Stimulated activated CD4-positive, alpha-beta T cell treated with anti-CD3 and anti-CD28 coated beads, Interleukin-12 subunit alpha, Interleukin-12 subunit beta, amount 100 ng/mL, for 4 hours (primary cell): ENCODE measurements around the gene WDR76.
A peak's percentile ranks its signal among the peaks of the same experiment; 100 is the strongest.

Experiments used
- DNase-seq: peaks from one replicate; pipeline ENCODE4 v3.0.0-alpha.2; 2020

WDR76 gene

GRCh38 chr15:43879386-43880355, 52.9 kb downstream of the WDR76 start:
- no peak for DNase-seq

DNA sequence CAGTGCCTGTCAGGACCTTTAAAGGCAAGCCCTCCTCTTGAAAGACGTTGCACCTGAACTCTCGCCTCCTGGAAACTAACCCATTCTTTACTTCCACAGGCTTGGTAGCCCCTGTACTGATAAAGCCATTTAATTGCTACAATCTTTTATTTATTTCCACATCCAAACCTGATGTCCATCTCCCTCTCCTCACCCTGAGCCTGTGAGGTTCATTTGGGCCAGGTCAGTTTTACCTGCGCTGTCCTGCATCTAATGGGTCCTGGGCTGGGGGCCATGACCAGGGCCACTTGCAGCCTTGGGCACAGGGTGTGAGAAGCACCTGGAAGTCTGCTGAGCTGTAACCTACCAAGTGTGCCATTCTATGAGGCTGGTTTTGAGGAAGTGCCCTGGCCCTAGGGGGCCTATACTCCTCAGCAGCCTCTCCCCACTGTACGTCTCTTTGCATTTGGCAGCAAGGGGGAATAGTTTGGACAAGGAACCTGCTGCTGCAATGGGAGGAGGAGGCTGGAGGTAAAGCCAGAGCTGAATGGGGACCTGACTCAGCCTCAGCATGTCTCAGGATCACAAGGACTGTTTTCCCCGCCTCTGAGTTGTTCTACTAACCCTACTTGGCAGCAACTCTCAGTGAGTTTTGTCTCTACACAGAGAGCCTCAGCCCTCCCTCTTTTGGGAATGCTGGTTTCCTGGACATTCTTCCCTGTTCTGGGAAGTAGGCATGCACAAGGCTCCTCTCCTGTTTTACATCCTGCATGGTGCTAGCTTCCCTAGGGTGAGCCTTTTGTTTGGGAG, 53.8 kb downstream of the WDR76 start:
- no peak for DNase-seq

DNA sequence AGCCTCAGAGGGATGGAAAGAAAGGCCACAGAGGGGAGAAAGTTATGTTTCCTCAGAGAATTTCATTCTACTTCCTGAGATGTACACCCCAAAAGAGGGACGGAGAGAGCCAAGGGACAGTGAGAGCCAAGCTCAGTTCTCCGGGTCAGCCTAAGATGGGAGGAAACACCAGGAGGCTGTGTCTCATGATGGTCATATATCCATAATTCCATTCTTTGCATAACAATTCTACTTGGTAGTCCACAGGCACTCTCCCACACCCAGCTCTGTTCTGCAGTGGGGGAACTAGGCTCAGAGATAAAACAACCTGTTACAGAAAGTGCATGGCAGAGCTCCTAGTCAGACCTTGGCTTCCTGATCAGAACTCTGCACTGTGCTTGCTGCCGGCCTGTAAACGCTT, 54.4 kb downstream of the WDR76 start:
- no peak for DNase-seq

DNA sequence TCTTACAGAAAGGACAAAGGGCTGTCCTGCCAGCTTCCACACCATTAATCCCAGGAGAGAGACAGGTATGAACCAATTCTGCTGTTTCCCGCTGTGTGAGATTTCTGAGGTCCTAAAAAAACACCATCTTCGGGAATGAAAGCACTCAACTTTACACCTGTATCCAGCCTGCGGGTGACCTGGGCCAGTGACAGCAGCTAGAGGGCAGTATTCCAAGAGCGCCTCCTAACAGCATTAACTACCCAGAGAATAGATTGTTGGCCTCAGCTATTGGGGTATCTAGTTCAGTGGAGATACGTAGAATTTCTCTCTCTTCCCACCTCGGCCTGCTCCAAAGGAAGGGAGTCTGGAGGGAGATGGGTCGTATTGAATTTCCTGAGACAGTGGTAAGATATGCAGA, 55.1 kb downstream of the WDR76 start:
- no peak for DNase-seq

DNA sequence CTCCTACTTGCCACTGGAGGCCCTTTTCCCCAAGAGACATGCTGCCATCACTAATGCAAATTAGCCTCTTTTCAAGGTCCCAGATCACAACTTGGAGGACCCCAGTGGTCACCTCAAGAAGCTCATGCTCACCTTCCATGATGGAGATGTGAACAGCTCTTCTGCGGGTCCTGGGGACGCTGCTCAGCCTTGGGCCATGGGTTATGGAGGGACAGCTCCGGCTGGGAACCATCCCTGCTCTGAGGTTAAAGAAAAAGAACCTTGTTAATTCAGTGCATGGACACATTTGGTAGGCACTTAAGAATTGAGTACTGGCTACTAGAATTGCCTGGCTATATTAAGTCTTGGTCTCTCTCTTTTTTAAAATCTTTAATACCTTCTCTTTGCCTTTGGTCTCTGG, 56.8 kb downstream of the WDR76 start:
- DNase-seq, result no peak

GRCh38 chr15:43886558-43886957, 59.8 kb downstream of the WDR76 start:
- no peak for DNase-seq

- no peak for DNase-seq
These were observed 61.1 kb downstream of the WDR76 start for GRCh38 chr15:43887901-43888300.

DNA sequence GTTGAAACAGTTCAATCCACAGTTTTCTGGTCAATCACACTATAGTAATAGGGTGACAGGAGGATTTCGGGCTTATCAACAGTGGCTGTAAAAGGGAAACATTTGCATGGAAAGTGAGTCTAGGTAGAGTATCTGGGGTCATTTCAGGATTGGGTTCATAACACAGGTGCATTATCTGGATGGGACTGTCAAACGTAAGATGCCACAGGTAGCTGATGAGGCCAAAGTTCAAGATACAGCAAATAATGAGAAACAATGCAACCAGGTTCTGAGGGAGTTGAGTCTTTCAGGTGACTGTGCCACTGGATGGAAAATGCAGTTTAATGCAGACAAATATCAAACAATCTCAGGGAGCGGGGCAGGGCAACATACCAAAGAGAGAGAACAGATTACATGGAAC, 62.2 kb downstream of the WDR76 start:
- DNase-seq, result no peak

DNA sequence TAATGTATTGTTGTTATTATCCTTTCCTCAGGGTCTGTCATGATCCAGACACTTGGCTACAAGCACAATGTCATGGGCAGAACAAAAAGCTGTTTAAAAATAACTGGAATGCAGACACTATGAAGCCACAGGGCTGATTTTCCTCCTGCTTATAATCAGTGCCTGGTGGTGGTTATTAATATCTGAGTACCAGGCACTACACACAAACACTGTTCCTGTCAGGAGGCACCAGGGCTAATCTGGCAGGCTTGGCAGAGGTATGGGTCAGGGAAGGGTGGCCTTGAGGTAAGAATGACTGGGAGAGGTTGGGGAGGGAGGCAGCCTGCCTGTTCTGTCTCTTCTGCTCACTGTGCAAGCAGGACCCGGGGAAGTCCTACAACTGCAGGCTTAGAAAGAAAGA, 67.2 kb downstream of the WDR76 start:
- DNase-seq, result no peak

DNA sequence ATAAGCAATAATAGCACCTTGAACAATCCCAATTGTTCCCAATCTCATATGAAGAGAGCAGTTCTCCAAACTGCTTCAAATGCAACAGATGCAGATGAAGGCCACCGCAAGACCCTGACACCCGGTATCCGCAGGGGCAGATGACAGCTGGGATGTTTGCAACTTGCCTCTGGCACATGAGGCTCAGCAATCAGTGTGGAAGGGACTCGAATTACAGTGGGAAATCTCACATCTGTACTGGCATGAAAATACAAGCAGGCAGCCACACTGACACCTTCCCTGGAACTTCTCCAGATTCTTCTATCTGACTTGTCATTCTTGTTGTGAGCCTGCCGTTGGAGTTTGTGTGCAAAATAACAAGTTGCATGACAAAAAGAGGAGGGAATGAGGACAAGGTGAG, 68.8 kb downstream of the WDR76 start:
- DNase-seq, result no peak

DNA sequence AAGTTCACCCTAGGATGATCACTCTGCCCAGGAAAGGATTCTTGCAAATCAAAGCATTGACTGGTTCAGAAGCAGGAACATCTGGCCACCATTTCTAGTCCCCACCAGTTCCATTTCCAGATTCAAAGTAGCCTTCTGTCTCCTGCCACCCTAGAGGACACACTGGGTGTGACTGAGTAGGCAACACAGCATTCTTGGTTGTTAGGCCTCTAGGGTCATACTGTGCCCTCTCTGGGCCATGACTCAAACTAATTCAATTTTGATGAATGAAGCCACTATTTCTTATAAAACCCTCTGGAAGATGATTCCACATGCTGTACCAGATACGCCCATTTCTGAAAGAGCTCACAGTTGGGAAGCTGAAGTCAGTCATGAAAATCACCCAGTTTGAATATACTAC, 69.7 kb downstream of the WDR76 start:
- DNase-seq, result no peak

- DNase-seq, result no peak
These were observed 72.1 kb downstream of the WDR76 start for GRCh38 chr15:43898891-43899290.

DNA sequence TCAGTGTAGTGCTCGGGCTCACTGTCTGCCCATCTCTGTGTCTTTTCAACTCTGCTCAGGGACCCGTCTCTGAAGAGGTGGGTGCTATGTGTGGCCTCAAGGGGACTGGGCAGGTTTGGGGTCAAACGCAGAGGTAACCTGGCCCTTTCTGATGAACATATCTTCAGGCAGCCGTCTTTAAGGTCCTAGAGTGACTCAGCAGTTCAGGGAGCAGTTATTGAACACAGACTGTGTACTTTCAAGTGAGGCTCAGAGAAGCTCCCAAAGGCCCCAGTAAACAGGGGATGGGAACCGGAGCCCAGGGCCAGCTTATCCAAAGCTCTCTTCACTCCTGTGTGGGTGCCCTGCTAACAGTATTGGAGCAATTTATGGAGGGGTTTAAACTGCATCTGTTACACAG, 73.1 kb downstream of the WDR76 start:
- no peak for DNase-seq

DNA sequence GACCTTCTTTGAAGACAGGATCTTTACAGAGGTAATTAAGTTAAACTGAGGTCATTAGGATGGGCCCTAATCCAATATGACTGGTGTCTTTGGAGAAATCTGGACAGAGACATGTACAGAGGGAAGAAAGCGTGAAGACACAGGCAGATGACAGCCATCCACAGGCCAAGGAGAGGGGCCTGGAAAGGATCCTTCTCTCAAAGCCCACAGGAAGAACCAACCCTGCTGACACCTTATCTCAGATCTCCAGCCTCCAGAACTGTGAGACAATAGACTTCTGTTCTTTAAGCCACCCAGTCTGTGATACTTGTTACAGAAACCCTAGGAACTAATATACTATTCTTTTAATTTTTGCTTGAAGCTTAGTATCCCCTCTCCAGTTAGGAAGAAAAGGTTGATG, 74.2 kb downstream of the WDR76 start:
- DNase-seq, result no peak

DNA sequence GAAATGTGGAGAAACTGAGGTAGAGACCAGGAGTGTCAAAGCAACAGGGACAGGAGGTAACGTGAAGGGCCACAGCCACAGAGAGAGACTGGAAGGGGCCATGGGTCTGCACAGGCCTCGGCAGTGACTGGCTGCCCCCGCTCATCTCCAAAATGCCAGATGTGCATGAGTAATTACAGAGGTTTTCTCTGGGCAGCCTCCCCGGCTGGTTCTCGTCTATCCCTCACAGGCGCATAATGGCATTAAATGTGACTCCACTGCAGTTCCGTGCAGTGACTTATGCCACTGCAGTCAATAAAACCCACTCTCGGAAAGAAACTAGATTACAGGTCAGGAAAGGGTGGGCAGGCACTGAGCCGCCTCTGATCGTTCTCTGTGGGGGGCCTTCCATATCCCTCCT, 74.7 kb downstream of the WDR76 start:
- DNase-seq, result no peak

GRCh38 chr15:43903864-43904290, 77.1 kb downstream of the WDR76 start:
- DNase-seq, result peak; percentile 35

- no peak for DNase-seq
These were observed 79.0 kb downstream of the WDR76 start for GRCh38 chr15:43905755-43906154.

DNA sequence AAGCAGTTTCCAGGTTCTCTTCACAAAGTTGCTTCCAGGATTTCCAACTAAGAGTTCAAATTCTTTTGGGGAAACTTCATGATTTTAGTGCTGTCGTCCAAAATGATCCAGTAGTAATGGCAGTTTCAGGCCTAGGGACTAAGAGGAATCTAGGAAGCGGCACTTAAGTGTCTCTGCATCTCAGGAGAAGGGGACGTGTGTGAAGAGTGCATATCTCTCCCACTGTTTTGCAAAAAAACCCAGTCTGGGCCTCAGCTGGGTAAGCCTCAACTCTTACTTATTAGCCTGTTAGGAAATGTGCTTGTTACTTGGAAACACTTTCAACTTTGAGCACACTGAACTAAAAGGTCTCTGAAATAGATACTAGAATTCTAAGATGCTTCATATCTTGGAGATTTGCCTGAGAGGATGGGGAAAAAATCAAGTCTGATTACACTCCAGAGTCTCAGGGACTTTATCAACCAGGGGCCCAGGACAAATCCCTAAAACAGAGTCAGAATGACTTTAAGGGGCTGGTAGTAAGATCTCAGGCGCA, 81.8 kb downstream of the WDR76 start:
- no peak for DNase-seq

GRCh38 chr15:43911235-43911781, 84.5 kb downstream of the WDR76 start:
- DNase-seq, result no peak

- no peak for DNase-seq
These were observed 85.4 kb downstream of the WDR76 start for GRCh38 chr15:43912208-43912607.

GRCh38 chr15:43913026-43913780, 86.4 kb downstream of the WDR76 start:
- DNase-seq, result no peak

DNA sequence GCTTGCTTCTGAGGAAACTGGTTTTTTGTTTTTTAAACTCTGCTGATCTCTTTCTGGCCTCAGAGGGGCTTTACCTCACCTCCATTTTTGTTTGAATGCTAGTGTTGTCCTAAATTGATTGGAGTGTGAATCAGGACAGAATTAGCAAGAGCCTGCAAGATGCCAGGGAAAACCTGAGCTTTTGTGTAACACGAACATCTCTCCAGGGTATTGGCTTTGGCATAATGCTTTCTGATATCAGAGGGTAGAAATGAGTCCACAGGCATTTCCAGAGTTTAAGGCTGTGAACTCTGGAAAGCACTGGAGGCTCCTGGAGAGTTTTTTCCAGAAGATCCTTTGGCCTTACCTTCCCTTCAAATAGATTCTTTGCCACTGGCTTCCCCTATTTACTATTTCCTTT, 87.1 kb downstream of the WDR76 start:
- DNase-seq, result no peak
